HepG2 (cell line): ENCODE data around the gene VPS13D. TPM values are rescaled to one million over a fixed set of nuclear protein-coding genes. Genes with fewer than 3 reads are reported as not detected.

Experiments used
- ATAC-seq: fragments of 200-7000 bp; cut with Tn5 transposase; 3 replicates; pipeline ENCODE4 v1.9.1; 2020; ENCODE audit warnings: mild to moderate bottlenecking, moderate library complexity
- BruUV-seq: library from RNA; stranded (reverse); fragments of 400-500 nt; replicated peaks from 2 replicates; lab custom pipeline; 2021; lab: Mats Ljungman, UMichigan
- CTCF ChIA-PET: fragments of 300-600 bp; formaldehyde crosslinking; extraction: SDS; loops from one replicate; lab custom pipeline; 2021; ENCODE audit warnings: low total read pairs, inconsistent platforms, low intra/inter-chr PET ratio; lab: Yijun Ruan, JAX
- POLR2A ChIA-PET: fragments of 350-600 bp; sonication (Branson Sonifier 250); formaldehyde crosslinking; loops from one replicate; lab custom pipeline; 2020; ENCODE audit warnings: antibody characterized with exemption, inconsistent platforms; lab: Yijun Ruan, JAX
- DNase-seq: peaks from one replicate; pipeline ENCODE4 v3.0.0-alpha.2; 2015; ENCODE audit warnings: low spot score
- FAIRE-seq: peaks from 3 replicates; lab custom pipeline; 2011; peaks lifted over from hg19 to GRCh38; lab: Jason Lieb, UNC
- H2AFZ ChIP-seq: one replicate; pipeline ENCODE4 v1.6.1; 2011; ENCODE audit warnings: low read length, inconsistent platforms
- H3K27ac ChIP-seq: fragments of 300-600 bp; 3 replicates; pipeline ENCODE4 v1.8.0; 2011; ENCODE audit warnings: mixed run types, mild to moderate bottlenecking, mixed read lengths, low read length, inconsistent platforms; ENCODE audit not compliant: insufficient read depth; ENCODE audit errors: extremely low read length
- H3K27me3 ChIP-seq, 2 experiments: fragments of 200-600 bp in 1 of 2; 2 replicates in 1 of 2; 3 replicates in 1 of 2; pipeline versions ENCODE4 v1.6.0 to v1.8.0; 2011; ENCODE audit warnings: low read length in 2 of 2, mild to moderate bottlenecking in 2 of 2, moderate library complexity in 2 of 2, inconsistent platforms in 1 of 2; ENCODE audit not compliant: insufficient read depth in 2 of 2, control insufficient read depth in 1 of 2
- H3K36me3 ChIP-seq, 2 experiments: fragments of 200-600 bp in 1 of 2; replicated peaks in 1 of 2; 2 replicates in 1 of 2; 3 replicates in 1 of 2; pipeline versions ENCODE4 v1.5.1 to v1.8.0; 2011; ENCODE audit warnings: low read length in 2 of 2, inconsistent platforms in 1 of 2; ENCODE audit not compliant: insufficient read depth in 2 of 2, control insufficient read depth in 1 of 2
- H3K4me1 ChIP-seq: 2 replicates; pipeline ENCODE4 v1.5.1; 2012; ENCODE audit warnings: low read length, inconsistent platforms; ENCODE audit not compliant: insufficient read depth
- H3K4me2 ChIP-seq: 2 replicates; pipeline ENCODE4 v1.6.0; 2011; ENCODE audit warnings: low read depth, low read length, inconsistent platforms
- H3K4me3 ChIP-seq, 3 experiments: fragments of 200-600 bp in 1 of 3; sonication (generic), shearing (Covaris generic) in 1 of 3; replicated peaks in 1 of 3; 2 replicates each; pipeline ENCODE4 v1.5.1; 2011 to 2016; ENCODE audit warnings: low read length in 3 of 3, inconsistent platforms in 2 of 3, low read depth in 2 of 3, mild to moderate bottlenecking in 2 of 3, control low read depth in 1 of 3, mixed read lengths in 1 of 3; ENCODE audit not compliant: insufficient read depth in 1 of 3
- H3K79me2 ChIP-seq: one replicate; pipeline ENCODE4 v1.6.1; 2011; ENCODE audit warnings: low read length, inconsistent platforms; ENCODE audit not compliant: insufficient read depth
- H3K9ac ChIP-seq: 2 replicates; pipeline ENCODE4 v1.6.0; 2011; ENCODE audit warnings: mild to moderate bottlenecking, low read depth, low read length, inconsistent platforms; ENCODE audit not compliant: insufficient read depth
- H3K9me3 ChIP-seq: 2 replicates; pipeline ENCODE4 v1.5.1; 2012; ENCODE audit warnings: mild to moderate bottlenecking, low read length
- H4K20me1 ChIP-seq: 2 replicates; pipeline ENCODE4 v1.6.0; 2011; ENCODE audit warnings: inconsistent platforms, mild to moderate bottlenecking, low read length, moderate library complexity; ENCODE audit not compliant: insufficient read depth
- BORCS8-MEF2B ChIP-seq: sonication (generic); formaldehyde crosslinking; IDR thresholded peaks from 2 replicates; pipeline ENCODE4 v1.8.0; 2022; ENCODE audit warnings: mild to moderate bottlenecking, missing genetic modification reagents
- HOXA3 ChIP-seq: sonication (generic); formaldehyde crosslinking; IDR thresholded peaks from 2 replicates; pipeline ENCODE4 v1.5.0; 2020; ENCODE audit warnings: missing genetic modification reagents
- KLF6 ChIP-seq: IDR thresholded peaks from 2 replicates; pipeline ENCODE4 v1.8.0; 2016; ENCODE audit warnings: missing biosample characterization, missing genetic modification reagents
- MEIS1 ChIP-seq: sonication (generic); formaldehyde crosslinking; IDR thresholded peaks from 2 replicates; pipeline ENCODE4 v1.9.0; 2021; ENCODE audit warnings: mild to moderate bottlenecking, missing genetic modification reagents, moderate library complexity, borderline replicate concordance
- TAF1 ChIP-seq: sonication (generic); formaldehyde crosslinking; IDR thresholded peaks from 2 replicates; pipeline ENCODE4 v1.4.0; 2020; ENCODE audit warnings: missing genetic modification reagents
- THAP9 ChIP-seq: sonication (generic); formaldehyde crosslinking; IDR thresholded peaks from 2 replicates; pipeline ENCODE4; 2020; ENCODE audit warnings: missing genetic modification reagents, mild to moderate bottlenecking, borderline replicate concordance
- ZBTB42 ChIP-seq: sonication (generic); formaldehyde crosslinking; IDR thresholded peaks from 2 replicates; pipeline ENCODE4 v1.5.0; 2020; ENCODE audit warnings: mild to moderate bottlenecking, missing genetic modification reagents
- ZMYM2 ChIP-seq: sonication (generic); formaldehyde crosslinking; IDR thresholded peaks from 2 replicates; pipeline ENCODE4 v1.8.0; 2022; ENCODE audit warnings: mild to moderate bottlenecking, missing genetic modification reagents
- ZNF335 ChIP-seq: sonication (generic); formaldehyde crosslinking; IDR thresholded peaks from 2 replicates; pipeline ENCODE4 v1.4.0; 2020; ENCODE audit warnings: missing genetic modification reagents
- WGBS: methylation state at CpG from one replicate; pipeline ENCODE4 v1.1.6; 2017; ENCODE audit warnings: low lambda C conversion rate; 5-methylcytosine and 5-hydroxymethylcytosine counted together
- in situ Hi-C: cut with HindIII; loops from 2 replicates; pipeline ENCODE4 v1.10.0; 2017; ENCODE audit warnings: low pct_unique_long_range_greater_than_20kb; ENCODE audit not compliant: extremely low pct_ligation_motif_present
- intact Hi-C: fragments of 100-400 bp; cut with micrococcal nuclease; formaldehyde crosslinking; loops from one replicate; pipeline ENCODE4 v1.10.0; 2022; ENCODE audit not compliant: unreplicated experiment
- polyA plus RNA-seq, 8 experiments: library from polyadenylated mRNA; depleted of rRNA in 3 of 8; stranded (reverse) in 7 of 8; unstranded in 1 of 8; fragments of >200 nt; fragmentation: Illumina TruSeq in 4 of 8; extraction: Trizol in 4 of 8; gene quantifications; 2 replicates each; pipeline versions ENCODE4 v1.2.1 to v1.2.3, GENCODE V29; 2011 to 2016; ENCODE audit warnings: low read depth in 4 of 8, missing spikeins in 1 of 8, mixed read lengths in 1 of 8; ENCODE audit not compliant: insufficient read depth in 1 of 8
- total RNA-seq, 5 experiments: library from RNA; depleted of rRNA; stranded (reverse); fragments of >200 nt; fragmentation: Illumina TruSeq; extraction: Trizol; gene quantifications; 2 replicates each; pipeline ENCODE4 v1.2.3, GENCODE V29; 2016; ENCODE audit warnings: low read depth in 1 of 5
- TF ChIP-seq, protein P1 (sequence below): sonication (generic); formaldehyde crosslinking; IDR thresholded peaks from 2 replicates; pipeline ENCODE4 v1.4.0; 2020; ENCODE audit warnings: missing genetic modification reagents
- TF ChIP-seq, protein P2 (sequence below): sonication (generic); formaldehyde crosslinking; IDR thresholded peaks from 2 replicates; pipeline ENCODE4 v1.8.1; 2023; ENCODE audit warnings: mild to moderate bottlenecking, moderate library complexity, missing genetic modification reagents

The VPS13D gene
- total and polyA plus RNA-seq, 2 of the 13 experiments (the other 11 are each of a cell fraction or from before 2014, with no cell fraction given) = 8.6 to 13.9 TPM

- TF ChIP-seq, protein P1, sequence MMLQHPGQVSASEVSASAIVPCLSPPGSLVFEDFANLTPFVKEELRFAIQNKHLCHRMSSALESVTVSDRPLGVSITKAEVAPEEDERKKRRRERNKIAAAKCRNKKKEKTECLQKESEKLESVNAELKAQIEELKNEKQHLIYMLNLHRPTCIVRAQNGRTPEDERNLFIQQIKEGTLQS (CRISPR knock-in tag) = no peak
- TF ChIP-seq ZNF335 (CRISPR knock-in tag) = no peak
- TF ChIP-seq, all 625 proteins: peak for 0
These were observed 14.5 kb upstream of the VPS13D start (continued) for GRCh38 chr1:12215118-12215961.

- no peak for FAIRE-seq
- in situ Hi-C loops = no loop called here
- TF ChIP-seq, protein P2, sequence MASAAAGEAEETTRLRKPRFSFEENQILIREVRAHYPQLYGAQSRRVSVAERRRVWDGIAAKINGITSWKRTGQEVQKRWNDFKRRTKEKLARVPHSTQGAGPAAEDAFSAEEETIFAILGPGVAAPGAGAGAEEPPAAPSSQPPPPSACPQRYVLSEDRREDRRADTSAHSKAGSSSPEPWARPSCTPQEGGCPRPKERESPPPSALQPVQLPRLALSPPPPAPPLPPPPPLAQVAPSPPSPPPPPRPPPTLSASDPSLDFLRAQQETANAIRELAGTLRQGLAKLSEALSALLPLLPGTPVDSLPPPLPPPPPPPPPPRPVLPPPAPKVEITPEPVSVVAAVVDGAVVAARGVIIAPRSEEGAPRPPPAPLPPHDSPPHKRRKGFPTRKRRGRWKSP (CRISPR knock-in tag) = no peak
- TF ChIP-seq TAF1 (CRISPR knock-in tag) = no peak
- TF ChIP-seq ZMYM2 (CRISPR knock-in tag) = no peak
- no peak for TF ChIP-seq ZBTB42 (CRISPR knock-in tag)
- no peak for TF ChIP-seq HOXA3 (CRISPR knock-in tag)
- no peak for TF ChIP-seq THAP9
- TF ChIP-seq BORCS8-MEF2B (CRISPR knock-in tag) = no peak
- no peak for TF ChIP-seq KLF6 (CRISPR knock-in tag)
- no peak for TF ChIP-seq MEIS1 (CRISPR knock-in tag)
These were observed 10.0 kb upstream of the VPS13D start for GRCh38 chr1:12219800-12220199.

More at GRCh38 chr1:12219800-12220199, 10.0 kb upstream of the VPS13D start:
- no peak overlapping the region for H2AFZ ChIP-seq
- H3K9me3 ChIP-seq = peaks cover 7% of the 10 kb centered on the region; the same call in 1 of the 2 replicates
- BruUV-seq = no TSS peak
- no peaks in the 10 kb centered on the region; a peak in 2 of 5 replicates for H3K27me3 ChIP-seq
- intact Hi-C loops = no loop called here
- H3K79me2 ChIP-seq = no peaks in the 10 kb centered on the region
- ChIA-PET POLR2A (no interaction called here), CTCF (no interaction called here)
- H3K4me3 ChIP-seq = no peak overlapping the region
- WGBS = 24% methylated on average over 1 of the region's 4 CpGs
- ATAC-seq (no peak), DNase-seq (no peak)
- no peaks in the 10 kb centered on the region for H4K20me1 ChIP-seq
- H3K4me2 ChIP-seq = no peak overlapping the region
- no peaks in the 10 kb centered on the region for H3K36me3 ChIP-seq
- no peak overlapping the region for H3K9ac ChIP-seq
- H3K27ac ChIP-seq = no peak overlapping the region
- H3K4me1 ChIP-seq = peaks cover 8% of the 10 kb centered on the region; the same call in 1 of the 2 replicates
